Cardiac fibroblast (primary cell): ENCODE measurements around the gene SOX15.
A peak's percentile ranks its signal among the peaks of the same experiment; 100 is the strongest.

Experiments used
- DNase-seq, 2 donors: peaks; one replicate each; pipeline versions ENCODE4 v3.0.0 to v3.0.0-alpha.2; 2010; ENCODE audit warnings: low read depth in 2 of 2
- H3K4me3 ChIP-seq, 2 donors: replicated peaks in 1 of 2; 1 replicate in 1 of 2; 2 replicates in 1 of 2; pipeline ENCODE4 v1.5.1; 2011; ENCODE audit warnings: low read depth in 2 of 2, low read length in 2 of 2, mild to moderate bottlenecking in 2 of 2, moderate library complexity in 1 of 2
- CTCF ChIP-seq: IDR thresholded peaks from one replicate; pipeline ENCODE4 v1.5.1; 2011; ENCODE audit warnings: low read depth, mild to moderate bottlenecking, low read length, inconsistent platforms

Gene SOX15

DNA sequence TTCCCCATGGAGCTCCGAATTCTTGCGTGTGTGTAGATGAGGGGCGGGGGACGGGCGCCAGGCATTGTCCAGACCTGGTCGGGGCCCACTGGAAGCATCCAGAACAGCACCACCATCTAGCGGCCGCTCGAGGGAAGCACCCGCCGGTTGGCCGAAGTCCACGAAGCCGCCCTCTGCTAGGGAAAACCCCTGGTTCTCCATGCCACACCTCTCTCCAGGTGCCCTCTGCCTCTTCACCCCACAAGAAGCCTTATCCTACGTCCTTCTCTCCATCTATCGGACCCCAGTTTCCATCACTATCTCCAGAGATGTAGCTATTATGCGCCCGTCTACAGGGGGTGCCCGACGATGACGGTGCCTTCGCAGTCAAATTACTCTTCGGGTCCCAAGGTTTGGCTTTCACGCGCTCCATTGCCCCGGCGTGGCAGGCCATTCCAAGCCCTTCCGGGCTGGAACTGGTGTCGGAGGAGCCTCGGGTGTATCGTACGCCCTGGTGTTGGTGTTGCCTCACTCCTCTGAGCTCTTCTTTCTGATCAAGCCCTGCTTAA, 28.8 kb downstream of the SOX15 start:
- peak; percentile 89 for TF ChIP-seq CTCF
- peak; percentile 88 to 90 for DNase-seq
- H3K4me3 ChIP-seq, result peak overlapping the region; percentile 83 to 86

GRCh38 chr17:7560172-7561027, 29.5 kb downstream of the SOX15 start:
- DNase-seq, result peak; percentile 65 to 68
- peak overlapping the region; percentile 13 to 86 for H3K4me3 ChIP-seq
- TF ChIP-seq CTCF, result peak; percentile 86

DNA sequence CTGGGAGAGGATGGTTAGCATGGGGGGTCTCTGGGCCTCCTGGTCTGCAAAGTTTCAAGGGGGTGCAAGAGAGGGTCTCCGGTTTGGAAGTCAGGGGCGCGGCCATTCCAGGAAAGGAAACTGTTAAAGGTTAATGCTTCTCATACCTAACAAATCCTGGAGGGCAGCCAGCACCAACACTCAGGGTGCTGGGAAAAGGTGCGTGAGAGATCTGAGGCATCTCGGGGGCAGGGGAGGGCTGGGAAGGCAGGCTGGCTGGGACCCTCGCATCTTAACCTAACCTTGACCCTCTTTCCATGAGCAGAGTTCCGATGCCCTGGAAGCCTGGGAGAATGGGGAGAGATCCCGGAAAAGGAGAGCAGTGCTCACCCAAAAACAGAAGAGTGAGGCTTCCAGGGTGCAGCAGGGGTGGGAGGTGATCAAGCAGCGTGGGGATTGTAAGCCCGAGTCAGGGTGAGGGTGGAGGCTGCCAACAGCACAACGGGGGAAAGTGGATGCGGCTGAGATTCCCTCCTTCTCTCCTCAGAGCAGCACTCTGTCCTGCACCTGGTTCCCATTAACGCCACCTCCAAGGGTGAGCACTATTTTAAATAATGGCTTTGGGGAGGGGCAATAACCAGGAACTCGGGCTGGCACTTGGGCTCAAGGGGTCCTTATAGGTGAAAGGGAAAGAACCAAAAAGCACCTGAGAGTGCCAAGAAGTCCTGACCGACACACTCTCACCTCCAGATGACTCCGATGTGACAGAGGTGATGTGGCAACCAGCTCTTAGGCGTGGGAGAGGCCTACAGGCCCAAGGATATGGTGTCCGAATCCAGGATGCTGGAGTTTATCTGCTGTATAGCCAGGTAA, 30.3 kb downstream of the SOX15 start:
- no peak for TF ChIP-seq CTCF
- no peak overlapping the region for H3K4me3 ChIP-seq
- no peak for DNase-seq

- DNase-seq, result no peak
- TF ChIP-seq CTCF, result no peak
- H3K4me3 ChIP-seq, result no peak within 1 kb of the TSS
These were observed 31.2 kb downstream of the SOX15 start, which contains the start of gene TNFSF13 for GRCh38 chr17:7558544-7559319. Gene TNFSF13 (plus strand): TSS chr17:7558750. CDS start chr17:7559040, 290 bp downstream.

GRCh38 chr17:7557775-7558543, 31.9 kb downstream of the SOX15 start:
- no peak for TF ChIP-seq CTCF

More at GRCh38 chr17:7557775-7558543, 31.9 kb downstream of the SOX15 start:
- DNase-seq, result peak; percentile 82 to 95
- no peak overlapping the region for H3K4me3 ChIP-seq
